Measurements from ENCODE around the gene CACNA1E. TPM values are rescaled to one million over a fixed set of nuclear protein-coding genes. Genes with fewer than 3 reads are reported as not detected.
"Not testable (repeated sequence)": the region's sequence is repeated elsewhere in the genome, so short reads cannot be mapped to it uniquely, and the experiment has no call there.

CACNA1E gene
- polyA plus RNA-seq, 4 donors: 0.32 to 0.58 (median 0.37) TPM

- DNase-seq (ENCODE audit: low read depth in 4 of 4, low spot score in 3 of 4): no peak
Measured at GRCh38 chr1:181514298-181515290, 31.3 kb downstream of the CACNA1E start.

GRCh38 chr1:181516706-181517105 lies 33.4 kb downstream of the CACNA1E start:
- no peak for DNase-seq (ENCODE audit: low read depth in 4 of 4, low spot score in 3 of 4)

GRCh38 chr1:181517181-181517875 lies 34.0 kb downstream of the CACNA1E start:
- DNase-seq (ENCODE audit: low read depth in 4 of 4, low spot score in 3 of 4): no peak

- no peak for DNase-seq (ENCODE audit: low read depth in 4 of 4, low spot score in 3 of 4)
Measured at GRCh38 chr1:181518152-181518551, 34.8 kb downstream of the CACNA1E start.

- no peak for DNase-seq (ENCODE audit: low read depth in 4 of 4, low spot score in 3 of 4)
Measured at GRCh38 chr1:181522864-181523263, 39.5 kb downstream of the CACNA1E start.

GRCh38 chr1:181525104-181525721 lies 41.9 kb downstream of the CACNA1E start:
- no peak for DNase-seq (ENCODE audit: low read depth in 4 of 4, low spot score in 3 of 4)

GRCh38 chr1:181528241-181528640 lies 44.9 kb downstream of the CACNA1E start:
- not testable (repeated sequence) for DNase-seq (ENCODE audit: low read depth in 4 of 4, low spot score in 3 of 4)

- no peak for DNase-seq (ENCODE audit: low read depth in 4 of 4, low spot score in 3 of 4)
Measured at GRCh38 chr1:181531441-181531840, 48.1 kb downstream of the CACNA1E start.

- no peak for DNase-seq (ENCODE audit: low read depth in 4 of 4, low spot score in 3 of 4)
Measured at GRCh38 chr1:181531951-181532600, 48.8 kb downstream of the CACNA1E start.

GRCh38 chr1:181538836-181539235 lies 55.5 kb downstream of the CACNA1E start:
- DNase-seq (ENCODE audit: low read depth in 4 of 4, low spot score in 3 of 4): no peak

GRCh38 chr1:181541458-181541857 lies 58.1 kb downstream of the CACNA1E start:
- no peak for DNase-seq (ENCODE audit: low read depth in 4 of 4, low spot score in 3 of 4)

- DNase-seq (ENCODE audit: low read depth in 4 of 4, low spot score in 3 of 4): no peak
Measured at GRCh38 chr1:181541947-181542346, 58.6 kb downstream of the CACNA1E start.

- DNase-seq (ENCODE audit: low read depth in 4 of 4, low spot score in 3 of 4): not testable (repeated sequence)
Measured at GRCh38 chr1:181542406-181542805, 59.1 kb downstream of the CACNA1E start.

- no peak for DNase-seq (ENCODE audit: low read depth in 4 of 4, low spot score in 3 of 4)
Measured at GRCh38 chr1:181545395-181545794, 62.1 kb downstream of the CACNA1E start.

GRCh38 chr1:181548497-181548896 lies 65.2 kb downstream of the CACNA1E start:
- no peak for DNase-seq (ENCODE audit: low read depth in 4 of 4, low spot score in 3 of 4)

GRCh38 chr1:181551249-181551648 lies 67.9 kb downstream of the CACNA1E start:
- DNase-seq (ENCODE audit: low read depth in 4 of 4, low spot score in 3 of 4): no peak

GRCh38 chr1:181551754-181552153 lies 68.4 kb downstream of the CACNA1E start:
- no peak for DNase-seq (ENCODE audit: low read depth in 4 of 4, low spot score in 3 of 4)

- DNase-seq (ENCODE audit: low read depth in 4 of 4, low spot score in 3 of 4): no peak
Measured at GRCh38 chr1:181554465-181554864, 71.1 kb downstream of the CACNA1E start.

- no peak for DNase-seq (ENCODE audit: low read depth in 4 of 4, low spot score in 3 of 4)
Measured at GRCh38 chr1:181556631-181557030, 73.3 kb downstream of the CACNA1E start.

- DNase-seq (ENCODE audit: low read depth in 4 of 4, low spot score in 3 of 4): no peak
Measured at GRCh38 chr1:181557313-181557712, 74.0 kb downstream of the CACNA1E start.

GRCh38 chr1:181558416-181558815 lies 75.1 kb downstream of the CACNA1E start:
- no peak for DNase-seq (ENCODE audit: low read depth in 4 of 4, low spot score in 3 of 4)

Measured in right renal pelvis (tissue), 4 donors.